NOMO-1 treated with DMSO at 0.1 percent for 48 hours (cell line): ENCODE measurements around the gene CPLX1.

Experiments
- DNase-seq: peaks from one replicate; lab custom pipeline; 2025; ENCODE audit not compliant: unreplicated experiment; lab: John Stamatoyannopoulos, UW

CPLX1 gene

GRCh38 chr4:825971-826330, at the start of gene CPLX1:
TSS of gene CPLX1 (minus strand) at chr4:826129. CDS start at chr4:824522, 1,607 bp downstream.
- no peak for DNase-seq

- no peak for DNase-seq
Observed at GRCh38 chr4:874971-875817, 49.3 kb upstream of the CPLX1 start.

GRCh38 chr4:874056-874455, 48.1 kb upstream of the CPLX1 start:
- DNase-seq: no peak

DNA sequence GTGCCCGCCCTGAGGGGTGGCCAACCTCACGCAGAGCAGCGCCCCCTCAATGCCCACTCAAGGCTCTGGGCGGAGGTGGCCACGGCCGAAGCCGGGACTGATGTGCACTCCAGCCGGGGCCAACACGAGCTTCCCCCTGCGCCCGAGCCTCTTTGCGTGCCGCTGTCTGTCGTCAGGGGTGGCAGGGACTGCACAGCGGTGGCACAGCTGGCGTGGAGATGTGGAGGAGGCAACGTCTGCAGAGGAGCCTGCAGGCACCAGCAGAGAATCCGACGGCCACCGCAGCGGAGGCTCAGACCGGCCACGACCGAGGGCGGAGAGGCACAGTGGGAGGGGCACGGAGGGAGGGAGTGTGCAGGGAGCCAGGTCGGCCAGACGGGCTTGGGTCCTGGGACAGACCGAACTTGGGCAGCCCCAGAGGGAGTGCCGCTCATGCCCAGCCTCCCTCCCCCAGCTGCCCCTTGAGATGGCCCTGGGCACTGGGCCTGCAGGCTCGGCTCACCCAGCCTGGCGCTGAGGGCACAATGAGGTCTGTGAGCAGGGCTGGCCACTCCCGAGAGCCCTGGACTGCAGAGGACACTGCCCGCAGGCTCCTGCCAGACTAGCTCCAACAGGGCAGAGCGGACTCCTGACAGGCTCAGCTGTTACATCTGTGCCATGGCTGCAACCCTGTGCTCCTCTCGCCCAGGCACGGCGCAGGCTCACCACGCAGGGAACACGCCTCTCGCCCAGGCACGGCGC, 46.5 kb upstream of the CPLX1 start:
- DNase-seq: no peak

DNA sequence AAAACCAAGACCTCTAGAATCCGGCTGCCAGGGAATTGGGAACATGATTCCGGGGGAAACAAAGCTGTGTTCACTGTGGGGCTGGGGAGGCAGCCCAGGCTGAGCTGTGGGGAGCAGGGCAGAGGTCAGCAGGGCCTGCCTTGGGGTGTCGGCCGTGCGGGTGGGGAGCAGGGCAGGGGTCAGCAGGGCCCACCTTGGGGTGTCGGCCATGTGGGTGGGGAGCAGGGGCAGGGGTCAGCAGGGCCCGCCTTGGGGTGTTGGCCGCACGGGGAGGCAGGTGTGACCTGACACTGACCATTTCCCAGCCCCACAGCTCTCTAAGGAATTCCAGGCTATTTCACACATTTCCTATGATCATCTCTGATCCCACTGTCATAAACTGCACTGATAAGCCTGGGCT, 45.6 kb upstream of the CPLX1 start:
- DNase-seq: no peak

DNA sequence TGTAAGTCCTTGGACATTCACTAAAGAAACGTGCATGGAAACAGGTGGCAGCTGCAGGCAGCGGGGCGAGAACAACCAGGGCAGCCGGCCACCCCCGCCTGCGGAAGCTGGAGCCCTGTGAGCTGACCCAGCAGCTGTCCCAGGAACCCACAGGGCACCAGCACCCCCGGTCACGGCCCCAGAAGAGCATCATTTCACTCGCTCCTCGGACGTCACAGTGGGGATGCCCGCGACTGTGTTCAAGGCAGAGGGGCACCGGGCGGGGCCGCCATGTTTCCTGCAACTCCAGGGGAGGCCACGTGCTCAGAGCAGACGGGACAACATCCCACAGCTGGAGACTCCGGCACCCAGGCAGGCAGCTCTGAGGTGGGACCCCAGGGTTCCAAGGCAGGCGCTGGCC, 45.0 kb upstream of the CPLX1 start:
- DNase-seq: no peak

- no peak for DNase-seq
Observed at GRCh38 chr4:869776-870175, 43.8 kb upstream of the CPLX1 start.

DNA sequence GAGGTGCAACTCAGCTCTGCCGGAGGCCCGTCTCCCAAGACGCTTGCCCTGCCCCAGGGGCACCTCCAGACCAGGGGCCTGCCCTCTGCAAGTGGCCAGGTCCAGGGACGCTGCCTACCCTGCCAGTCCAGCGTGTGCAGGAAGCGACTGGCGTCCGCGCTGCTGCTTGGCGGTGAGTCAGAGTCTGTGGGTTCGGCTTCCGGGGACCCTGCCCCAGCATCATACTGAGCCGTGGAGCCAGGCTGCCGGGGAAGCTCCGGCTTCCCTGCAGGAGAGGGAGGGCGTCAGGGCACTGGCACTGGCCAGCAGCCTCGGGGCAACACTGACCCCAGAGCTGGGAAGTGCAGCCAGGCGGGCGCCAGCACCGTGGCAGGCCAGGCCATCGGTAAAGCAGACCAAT, 42.5 kb upstream of the CPLX1 start:
- no peak for DNase-seq

DNA sequence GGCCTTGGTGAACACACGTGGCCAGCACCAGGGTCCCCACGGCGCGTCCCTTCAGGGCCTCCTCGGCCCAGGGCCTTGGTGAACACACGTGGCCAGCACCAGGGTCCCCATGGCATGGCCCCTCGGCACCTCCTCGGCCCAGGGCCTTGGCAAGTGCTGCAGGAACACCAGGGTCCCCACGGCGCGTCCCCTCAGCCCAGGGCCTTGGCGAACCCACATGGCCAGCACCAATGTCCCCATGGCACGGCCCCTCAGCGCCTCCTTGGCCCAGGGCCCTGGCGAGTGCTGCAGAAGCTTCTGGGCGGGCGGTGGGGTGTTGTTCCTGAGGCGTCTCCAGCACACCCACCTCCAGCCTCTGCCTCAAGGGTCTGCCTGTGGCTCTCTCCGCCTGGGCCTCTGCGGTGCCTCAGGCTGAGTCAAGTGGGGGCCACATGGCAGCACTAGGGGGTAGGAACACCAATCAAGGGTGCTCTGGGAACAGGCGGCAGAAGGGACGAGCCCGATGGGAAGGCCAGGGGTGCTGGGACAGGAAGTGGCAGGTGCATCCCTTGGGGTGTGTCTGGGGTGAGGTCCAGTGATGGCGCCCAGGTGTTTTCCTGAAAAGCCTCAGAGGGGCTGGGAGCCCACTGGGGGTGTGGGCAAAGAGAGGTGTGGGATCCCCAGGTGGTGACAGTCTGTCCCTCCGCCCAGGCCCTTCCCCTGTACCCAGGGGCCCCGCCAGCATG, 41.8 kb upstream of the CPLX1 start:
- no peak for DNase-seq

- DNase-seq: no peak
Observed at GRCh38 chr4:866761-867390, 40.9 kb upstream of the CPLX1 start.

- DNase-seq: no peak
Observed at GRCh38 chr4:866068-866760, 40.3 kb upstream of the CPLX1 start.

GRCh38 chr4:865572-865971, 39.6 kb upstream of the CPLX1 start:
- no peak for DNase-seq

DNA sequence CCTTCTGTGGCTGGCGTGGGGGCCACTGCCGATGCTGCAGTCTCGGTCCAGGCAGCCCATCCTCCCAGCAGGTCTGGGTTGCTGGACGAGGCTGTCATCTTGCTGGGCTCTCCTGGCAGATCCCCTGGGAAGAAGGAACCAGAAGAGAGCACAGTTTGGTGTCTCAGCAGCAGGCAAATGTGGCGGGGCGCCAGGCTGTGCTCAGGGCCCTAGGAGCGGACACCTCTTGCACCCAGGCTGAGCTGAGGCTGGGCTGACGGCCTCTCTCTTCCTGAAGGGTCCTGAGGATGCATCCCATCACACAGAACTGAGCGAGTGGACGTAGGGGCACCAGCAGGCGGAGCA, 39.2 kb upstream of the CPLX1 start:
- no peak for DNase-seq

DNA sequence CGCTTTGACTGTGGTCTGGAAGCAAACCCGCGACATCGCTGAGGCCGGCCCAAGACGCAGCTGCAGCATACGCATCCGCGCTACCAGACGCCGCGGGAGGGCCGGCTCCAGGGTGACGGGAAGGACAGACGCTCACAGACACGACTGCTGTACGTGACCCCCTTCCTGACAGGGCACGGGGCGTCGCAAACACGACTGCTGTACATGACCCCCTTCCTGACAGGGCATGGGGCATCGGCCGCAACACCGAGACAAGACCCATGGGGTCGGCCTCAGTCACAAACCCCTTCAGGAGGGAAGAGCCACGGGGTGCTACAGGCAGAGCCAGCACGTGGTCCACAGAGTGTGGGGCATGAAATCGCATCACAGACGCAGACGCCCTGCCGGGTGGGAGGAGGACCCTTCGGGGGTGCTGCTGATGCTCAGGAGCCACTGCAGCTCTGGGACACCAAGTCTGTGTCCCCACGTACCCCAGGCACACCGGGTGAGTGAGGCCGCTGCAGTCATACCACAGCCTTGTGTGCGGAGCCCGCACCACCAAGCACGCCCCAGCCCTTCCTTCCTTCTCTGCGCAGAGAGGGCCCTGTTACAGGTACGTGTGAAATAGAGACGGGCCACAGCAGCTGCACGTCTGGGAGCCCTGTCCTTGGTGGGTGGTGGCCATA, 38.7 kb upstream of the CPLX1 start:
- DNase-seq: no peak

DNA sequence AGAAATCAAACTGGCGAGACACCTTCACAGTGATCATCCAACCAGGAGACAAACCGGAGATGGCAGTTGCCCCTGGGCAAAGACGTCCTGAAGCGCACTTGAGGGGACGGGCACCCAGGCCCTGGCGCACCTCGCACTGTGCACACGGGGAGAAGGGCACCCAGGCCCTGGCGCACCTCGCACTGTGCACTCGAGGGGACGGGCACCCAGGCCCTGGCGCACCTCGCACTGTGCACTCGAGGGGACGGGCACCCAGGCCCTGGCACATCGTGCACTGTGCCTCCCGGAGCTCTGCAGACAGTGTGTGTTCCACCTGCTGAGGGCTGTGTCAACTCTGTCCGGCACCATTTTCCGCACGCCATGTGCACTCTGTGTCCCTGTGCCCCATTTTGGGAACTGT, 34.6 kb upstream of the CPLX1 start:
- no peak for DNase-seq

GRCh38 chr4:859496-859895, 33.6 kb upstream of the CPLX1 start:
- DNase-seq: no peak

DNA sequence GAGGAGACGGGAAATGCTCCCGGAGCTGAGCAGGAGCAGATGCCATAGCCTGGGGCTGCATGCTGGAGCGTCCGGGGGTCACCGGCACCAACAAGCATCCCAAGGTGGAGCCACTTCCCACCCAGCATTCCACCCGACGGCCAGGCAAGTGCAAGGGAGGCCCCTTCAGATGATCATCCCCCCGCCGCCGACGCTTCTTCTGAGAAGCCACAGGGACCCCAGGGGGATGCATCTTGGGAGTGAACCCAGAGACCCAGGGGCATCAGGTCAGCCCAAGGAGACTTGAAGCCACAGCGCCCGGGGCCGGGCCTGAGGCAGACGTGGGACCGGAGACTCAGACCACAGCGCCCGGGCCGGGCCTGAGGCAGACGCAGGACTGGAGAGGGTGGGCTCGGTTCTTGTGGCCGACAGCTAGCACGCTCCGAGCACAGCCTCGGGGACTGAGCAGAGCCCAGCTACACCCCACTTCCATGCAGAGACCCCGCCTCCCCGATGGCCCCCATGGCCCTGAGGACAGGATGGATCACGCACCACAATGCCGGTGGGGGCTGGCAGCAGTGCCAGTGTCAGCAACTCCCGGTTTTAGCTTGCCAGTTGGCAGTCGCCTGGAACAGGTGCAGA, 33.0 kb upstream of the CPLX1 start:
- DNase-seq: no peak

DNA sequence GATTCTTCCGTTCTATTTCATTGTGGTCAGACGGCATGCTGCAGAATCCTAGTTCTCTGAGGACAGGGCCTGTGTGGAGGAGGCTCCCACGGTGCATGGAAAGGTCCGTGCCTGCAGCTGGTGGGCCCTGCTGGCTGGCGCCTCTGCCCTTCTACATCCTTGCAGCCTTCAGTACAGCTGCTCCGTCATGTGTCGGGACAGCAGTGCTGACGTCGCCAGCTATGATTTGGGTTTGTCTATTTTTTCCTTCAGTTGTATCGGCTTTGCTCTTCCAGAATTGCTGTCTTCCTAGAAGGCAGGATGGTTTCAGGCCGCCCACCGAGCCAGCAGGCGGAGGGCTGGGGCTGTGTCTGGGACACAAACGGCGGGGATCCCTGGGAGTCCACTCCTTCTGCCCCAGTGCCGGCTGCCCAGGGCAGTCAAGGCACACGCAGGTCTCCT, 32.1 kb upstream of the CPLX1 start:
- DNase-seq: no peak

DNA sequence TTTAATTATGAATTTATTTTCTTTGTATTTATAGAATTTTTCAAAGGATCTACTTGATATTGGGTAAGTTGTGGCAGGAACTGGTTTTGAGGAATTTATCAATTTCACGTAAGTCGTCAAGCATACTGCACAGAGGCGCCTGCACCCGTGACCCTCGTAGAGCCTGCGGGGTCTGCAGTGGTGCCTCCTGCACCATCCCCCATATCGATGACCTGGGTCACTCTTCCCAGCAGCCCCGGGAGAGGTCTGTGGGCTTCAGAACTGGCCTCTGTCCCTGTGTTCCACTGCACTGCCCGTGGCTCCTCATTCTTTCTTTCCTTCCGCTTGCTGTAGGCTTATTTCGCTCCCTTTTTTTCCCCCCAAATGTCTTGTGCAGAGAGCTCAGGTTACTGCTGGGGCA, 31.5 kb upstream of the CPLX1 start:
- DNase-seq: no peak
